Activated naive CD8-positive, alpha-beta T cell (primary cell): ENCODE data around the gene CYTH1.

Experiments
- H3K27ac Mint-ChIP-seq: one replicate; pipeline ENCODE4 v1.8.0; 2021; ENCODE audit warnings: mixed read lengths
- H3K27me3 Mint-ChIP-seq: one replicate; pipeline ENCODE4 v1.8.0; 2021; ENCODE audit warnings: mixed read lengths
- H3K36me3 Mint-ChIP-seq: one replicate; pipeline ENCODE4 v1.8.0; 2021; ENCODE audit warnings: mixed read lengths
- H3K4me1 Mint-ChIP-seq: one replicate; pipeline ENCODE4 v1.8.0; 2021; ENCODE audit warnings: low read depth, mixed read lengths
- H3K4me3 Mint-ChIP-seq: one replicate; pipeline ENCODE4 v1.8.0; 2021; ENCODE audit warnings: mild to moderate bottlenecking, mixed read lengths
- H3K9me3 Mint-ChIP-seq: one replicate; pipeline ENCODE4 v1.8.0; 2021; ENCODE audit warnings: low read depth, mixed read lengths

CYTH1 gene

DNA sequence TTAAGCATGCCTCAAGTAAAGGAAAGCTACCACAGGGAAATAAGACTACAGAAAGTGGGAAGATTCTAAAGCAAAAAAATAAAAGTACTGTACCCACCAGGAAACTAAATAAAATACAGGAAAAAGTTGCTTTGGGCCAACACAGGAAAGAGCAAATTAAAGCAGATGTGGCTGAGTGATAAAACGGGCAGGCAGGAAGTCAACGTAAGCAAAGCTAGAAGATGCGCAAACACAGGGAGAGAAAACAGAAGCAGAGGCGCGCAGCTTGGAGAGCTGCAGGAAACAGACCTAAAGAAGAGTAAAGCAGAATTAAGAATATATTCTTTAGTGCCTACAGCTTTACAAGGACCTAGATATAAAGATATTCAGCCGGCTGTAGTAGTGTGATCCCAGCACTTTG, 36.9 kb upstream of the CYTH1 start:
- H3K36me3 Mint-ChIP-seq: peaks cover 22% of the 10 kb centered on the region
- no peaks in the 10 kb centered on the region for H3K27me3 Mint-ChIP-seq
- peak overlapping the region; percentile 79 for H3K4me3 Mint-ChIP-seq
- peak overlapping the region; percentile 94 for H3K27ac Mint-ChIP-seq
- peaks cover 57% of the 10 kb centered on the region for H3K4me1 Mint-ChIP-seq
- H3K9me3 Mint-ChIP-seq: no peaks in the 10 kb centered on the region

DNA sequence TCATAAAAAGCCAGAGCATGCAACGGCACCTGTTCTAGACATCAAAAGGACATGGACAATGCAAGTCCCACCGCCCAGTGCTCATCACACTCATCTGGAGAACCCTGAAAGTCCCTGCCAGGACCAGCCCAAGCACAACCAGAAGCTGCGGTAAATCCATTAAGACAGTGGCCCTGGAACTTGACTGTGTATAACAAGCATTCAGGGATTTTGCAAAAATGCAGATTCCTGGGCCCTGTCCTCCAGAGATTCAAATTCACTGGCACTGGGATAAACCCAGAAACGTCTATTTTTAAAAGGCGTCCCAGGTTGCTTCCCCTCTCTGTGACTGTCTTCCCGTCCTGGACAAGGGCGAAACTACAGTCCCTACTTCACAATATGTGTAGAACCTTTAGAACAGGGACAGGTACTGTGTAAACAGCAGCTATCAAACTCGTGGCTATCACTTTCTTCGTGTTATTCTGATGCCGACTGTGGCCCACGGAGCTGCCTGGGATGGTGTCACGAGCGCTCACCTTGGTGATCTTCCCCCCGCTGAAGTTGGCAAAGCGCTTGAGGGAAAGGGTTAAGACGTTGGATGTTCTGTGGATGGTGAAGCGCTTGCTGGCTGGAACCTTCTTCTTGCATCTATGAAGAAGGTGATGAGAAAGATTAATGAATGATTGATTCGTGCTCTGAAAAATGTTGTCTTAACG, 36.2 kb upstream of the CYTH1 start:
- H3K4me3 Mint-ChIP-seq: peak overlapping the region; percentile 79
- no peaks in the 10 kb centered on the region for H3K9me3 Mint-ChIP-seq
- H3K27me3 Mint-ChIP-seq: no peaks in the 10 kb centered on the region
- peaks cover 22% of the 10 kb centered on the region for H3K36me3 Mint-ChIP-seq
- peak overlapping the region; percentile 94 for H3K27ac Mint-ChIP-seq
- peaks cover 57% of the 10 kb centered on the region for H3K4me1 Mint-ChIP-seq

DNA sequence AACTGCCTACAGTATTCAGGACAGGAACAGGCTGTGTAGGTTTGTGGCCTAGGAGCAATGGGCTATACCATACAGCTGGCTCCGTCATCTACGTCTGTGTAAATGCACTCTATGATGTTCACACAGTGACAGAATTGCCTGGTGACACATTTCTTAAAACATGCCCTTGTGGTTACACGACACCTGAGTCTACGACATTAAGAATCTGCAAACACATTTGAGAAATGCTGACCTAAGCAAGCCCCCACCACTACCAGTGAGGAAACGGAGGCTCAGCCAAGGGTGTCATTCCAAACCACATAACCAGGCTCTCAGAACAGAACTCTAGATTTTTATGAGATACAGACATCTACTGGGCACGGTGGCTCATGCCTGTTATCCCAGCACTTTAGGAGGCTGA, 35.0 kb upstream of the CYTH1 start:
- no peaks in the 10 kb centered on the region for H3K27me3 Mint-ChIP-seq
- H3K9me3 Mint-ChIP-seq: no peaks in the 10 kb centered on the region
- H3K4me1 Mint-ChIP-seq: peaks cover 53% of the 10 kb centered on the region
- peak overlapping the region; percentile 63 for H3K4me3 Mint-ChIP-seq
- peaks cover 22% of the 10 kb centered on the region for H3K36me3 Mint-ChIP-seq
- peak overlapping the region; percentile 79 for H3K27ac Mint-ChIP-seq

DNA sequence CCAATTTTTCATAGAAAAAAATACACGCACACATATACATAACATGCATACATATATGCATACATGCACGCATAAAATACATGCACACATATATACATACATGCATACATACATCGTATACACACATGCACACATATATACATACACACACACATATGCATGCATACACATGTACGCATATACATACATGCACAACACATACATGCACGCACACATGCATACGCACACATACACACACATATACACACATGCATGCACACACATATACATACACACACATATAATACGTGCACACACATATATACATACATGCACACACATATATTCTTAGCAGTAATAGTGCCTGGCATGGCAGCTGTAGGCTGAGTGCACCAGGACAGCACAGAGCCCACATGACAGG, 33.6 kb upstream of the CYTH1 start:
- Mint-ChIP-seq H3K4me3 (no peak overlapping the region), H3K9me3 (no peaks in the 10 kb centered on the region), H3K27me3 (no peaks in the 10 kb centered on the region), H3K4me1 (peaks cover 45% of the 10 kb centered on the region), H3K27ac (no peak overlapping the region), H3K36me3 (peaks cover 22% of the 10 kb centered on the region)

DNA sequence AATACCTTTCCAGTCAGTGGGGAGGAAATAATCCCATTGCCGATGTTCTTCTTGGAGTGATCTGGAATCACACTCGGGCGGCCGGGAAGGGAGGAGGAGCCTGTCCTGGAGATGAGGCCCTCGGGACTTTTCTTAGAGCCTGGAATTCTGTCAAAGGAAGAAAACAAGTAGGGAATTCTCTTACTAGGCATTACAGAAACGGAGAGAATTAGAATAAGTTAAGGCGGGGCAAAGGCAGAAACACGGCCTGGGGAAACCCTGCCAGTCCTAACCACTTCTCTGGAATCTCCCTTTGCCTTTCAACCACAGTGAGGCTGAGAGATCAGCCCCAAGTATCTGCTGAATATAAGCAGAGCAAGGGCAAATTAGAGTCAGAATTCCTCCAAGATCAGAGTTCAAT, 30.8 kb upstream of the CYTH1 start:
- H3K27me3 Mint-ChIP-seq: no peaks in the 10 kb centered on the region
- H3K9me3 Mint-ChIP-seq: no peaks in the 10 kb centered on the region
- peaks cover 14% of the 10 kb centered on the region for H3K36me3 Mint-ChIP-seq
- H3K27ac Mint-ChIP-seq: no peak overlapping the region
- H3K4me3 Mint-ChIP-seq: no peak overlapping the region
- peaks cover 18% of the 10 kb centered on the region for H3K4me1 Mint-ChIP-seq

DNA sequence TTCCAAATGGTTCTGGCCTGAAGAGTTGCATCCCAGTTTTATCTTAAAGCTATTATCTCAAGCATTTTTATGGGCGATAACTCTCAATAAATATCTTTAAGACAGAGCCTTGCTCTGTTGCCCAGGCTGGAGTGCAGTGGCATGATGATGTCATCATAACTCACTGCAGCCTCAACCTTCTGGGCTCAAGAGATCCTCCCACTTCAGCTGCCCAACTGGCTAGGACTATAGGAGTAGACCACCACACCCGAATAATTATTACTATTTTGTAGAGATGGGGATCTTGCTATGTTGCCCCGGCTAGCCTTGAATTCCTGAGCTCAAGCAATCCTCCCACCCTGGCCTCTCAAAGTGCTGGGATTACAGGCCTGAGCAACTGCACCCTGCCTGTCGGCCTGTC, 26.1 kb upstream of the CYTH1 start:
- H3K27me3 Mint-ChIP-seq: no peaks in the 10 kb centered on the region
- H3K27ac Mint-ChIP-seq: no peak overlapping the region
- H3K4me3 Mint-ChIP-seq: no peak overlapping the region
- peaks cover 29% of the 10 kb centered on the region for H3K4me1 Mint-ChIP-seq
- peaks cover 13% of the 10 kb centered on the region for H3K36me3 Mint-ChIP-seq
- H3K9me3 Mint-ChIP-seq: no peaks in the 10 kb centered on the region

DNA sequence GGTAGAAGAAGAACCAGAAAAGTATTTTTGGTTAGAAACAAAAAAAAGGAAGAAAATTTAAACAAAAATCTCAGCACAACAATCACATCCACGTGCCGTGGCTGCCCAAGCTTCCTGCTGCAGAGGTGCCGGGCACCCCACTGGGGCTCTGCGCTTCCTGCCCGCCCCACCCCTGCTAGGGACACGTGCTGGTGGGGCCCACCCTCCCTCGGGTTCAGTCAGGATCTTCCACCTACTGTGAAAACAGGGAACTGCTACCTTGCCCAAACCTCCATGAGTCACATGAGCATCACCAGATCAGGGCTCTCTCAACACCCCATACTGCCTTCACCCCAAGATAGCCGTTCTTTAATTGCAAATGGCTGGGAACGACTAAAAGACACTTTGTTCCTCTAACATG, 24.4 kb upstream of the CYTH1 start:
- Mint-ChIP-seq H3K36me3 (peaks cover 13% of the 10 kb centered on the region), H3K27ac (peak overlapping the region; percentile 70), H3K9me3 (no peaks in the 10 kb centered on the region), H3K27me3 (no peaks in the 10 kb centered on the region), H3K4me1 (peaks cover 34% of the 10 kb centered on the region), H3K4me3 (peak overlapping the region; percentile 38)

DNA sequence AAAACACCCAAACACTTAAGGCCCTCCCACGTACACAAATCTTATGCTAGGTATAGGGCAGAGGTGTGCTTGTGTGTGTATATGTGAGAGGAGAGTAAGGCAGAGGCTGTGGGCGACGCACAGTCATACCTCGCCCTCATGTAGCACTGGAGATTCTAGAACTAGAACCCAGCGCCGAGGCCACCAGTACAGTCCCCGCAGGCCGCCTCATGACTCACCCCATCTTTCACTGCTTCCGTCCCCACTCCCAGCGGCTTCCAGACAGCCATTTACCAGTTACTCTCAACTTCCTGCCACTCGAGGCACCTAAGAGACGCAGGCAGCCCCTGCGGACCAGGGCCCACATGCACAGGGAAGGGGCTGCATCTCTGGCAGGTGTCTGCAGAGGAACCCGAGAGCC, 23.2 kb upstream of the CYTH1 start:
- Mint-ChIP-seq H3K4me3 (peak overlapping the region; percentile 20), H3K36me3 (peaks cover 10% of the 10 kb centered on the region), H3K4me1 (peaks cover 38% of the 10 kb centered on the region), H3K27ac (peak overlapping the region; percentile 75), H3K9me3 (no peaks in the 10 kb centered on the region), H3K27me3 (no peaks in the 10 kb centered on the region)

DNA sequence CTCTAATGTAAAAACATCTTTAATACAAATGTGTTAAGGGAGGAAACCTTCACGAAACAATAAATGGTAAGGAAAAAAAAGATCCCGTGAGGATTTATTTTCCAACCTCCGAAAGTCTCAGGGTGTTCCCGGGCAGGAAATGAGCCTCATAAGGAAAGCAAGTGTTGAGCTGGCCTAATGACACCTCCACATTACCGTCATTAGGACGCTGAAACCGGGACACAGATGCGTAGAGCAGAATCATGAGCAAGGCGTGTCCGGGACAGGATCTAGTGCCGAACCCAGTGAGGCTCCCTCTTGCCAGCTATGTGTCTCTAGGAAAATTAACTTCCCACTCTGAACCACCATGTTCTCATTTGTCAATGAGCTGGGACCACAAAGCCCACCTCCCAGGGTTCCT, 22.7 kb upstream of the CYTH1 start:
- peak overlapping the region; percentile 3 for H3K4me3 Mint-ChIP-seq
- H3K27ac Mint-ChIP-seq: peak overlapping the region; percentile 77
- no peaks in the 10 kb centered on the region for H3K9me3 Mint-ChIP-seq
- peaks cover 43% of the 10 kb centered on the region for H3K4me1 Mint-ChIP-seq
- H3K27me3 Mint-ChIP-seq: no peaks in the 10 kb centered on the region
- H3K36me3 Mint-ChIP-seq: peaks cover 10% of the 10 kb centered on the region

DNA sequence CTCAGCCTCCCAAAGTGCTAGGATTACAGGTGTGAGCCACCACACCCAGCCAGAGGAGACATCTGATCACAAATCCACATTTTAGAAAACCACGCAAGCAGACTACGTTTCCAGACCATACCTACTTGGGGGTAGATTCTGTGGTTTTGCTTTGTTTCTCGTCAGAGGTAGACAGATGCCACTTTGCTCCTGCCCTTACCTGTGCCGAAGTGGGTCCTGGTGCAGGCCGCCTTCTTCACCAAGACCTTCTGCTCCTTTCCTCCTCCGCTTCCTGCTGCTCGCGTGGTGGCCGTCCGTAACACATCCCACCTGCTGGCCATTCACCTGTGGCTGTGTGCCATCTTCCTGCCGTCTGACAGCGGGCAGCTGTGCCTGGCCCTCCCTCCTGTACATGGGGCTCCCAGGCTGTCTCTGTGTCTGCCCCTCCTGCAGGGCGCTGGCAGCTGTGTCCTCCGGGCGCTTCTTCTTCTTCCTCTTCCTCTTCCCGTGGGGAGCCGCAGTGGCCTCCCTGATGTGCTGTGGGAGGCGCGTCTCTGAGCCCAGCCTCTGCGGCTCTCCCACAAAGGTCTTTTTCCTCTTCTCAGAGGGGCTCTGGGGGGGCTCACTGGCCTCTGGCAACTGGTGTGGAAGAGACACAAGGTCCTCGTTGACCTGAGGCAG, 21.2 kb upstream of the CYTH1 start:
- H3K4me1 Mint-ChIP-seq: peaks cover 56% of the 10 kb centered on the region
- H3K36me3 Mint-ChIP-seq: peaks cover 11% of the 10 kb centered on the region
- no peak overlapping the region for H3K27ac Mint-ChIP-seq
- no peaks in the 10 kb centered on the region for H3K27me3 Mint-ChIP-seq
- no peak overlapping the region for H3K4me3 Mint-ChIP-seq
- H3K9me3 Mint-ChIP-seq: no peaks in the 10 kb centered on the region

DNA sequence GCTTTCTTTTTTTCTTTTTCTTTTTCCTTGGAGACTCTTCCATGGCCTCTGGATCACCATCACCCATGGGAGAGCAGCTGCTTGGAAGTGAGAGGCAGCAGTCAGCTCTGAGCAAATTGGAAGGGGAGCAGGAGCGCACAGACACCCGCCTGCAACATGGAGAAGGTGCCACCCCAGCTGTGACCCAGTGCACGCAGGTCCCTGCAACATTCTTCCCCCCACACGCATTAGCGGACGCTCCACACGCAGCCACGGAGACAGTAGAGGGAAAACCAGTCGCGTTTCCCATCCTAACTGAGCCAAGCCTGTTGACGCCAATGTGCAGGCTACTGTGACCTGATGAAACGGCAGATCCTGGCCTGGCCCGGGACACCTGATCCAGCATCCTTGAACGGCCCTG, 20.4 kb upstream of the CYTH1 start:
- Mint-ChIP-seq H3K36me3 (peaks cover 11% of the 10 kb centered on the region), H3K9me3 (no peaks in the 10 kb centered on the region), H3K27me3 (no peaks in the 10 kb centered on the region), H3K27ac (no peak overlapping the region), H3K4me3 (no peak overlapping the region), H3K4me1 (peaks cover 57% of the 10 kb centered on the region)

DNA sequence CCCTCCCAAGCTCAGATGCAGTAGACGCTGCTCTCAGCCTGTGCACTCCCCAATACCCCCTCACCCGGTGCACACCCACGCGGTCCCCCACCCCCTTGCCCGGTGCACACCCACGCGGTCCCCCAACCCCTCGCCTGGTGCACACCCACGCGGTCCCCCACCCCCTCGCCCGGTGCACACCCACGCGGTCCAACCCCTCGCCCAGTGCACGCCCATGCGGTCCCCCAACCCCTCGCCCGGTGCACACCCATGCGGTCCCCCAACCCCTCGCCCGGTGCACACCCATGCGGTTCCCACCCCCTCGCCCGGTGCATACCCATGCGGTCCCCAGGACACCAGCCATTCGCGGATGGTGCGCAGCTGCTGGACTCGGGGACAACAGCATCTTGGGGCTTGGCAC, 19.9 kb upstream of the CYTH1 start:
- Mint-ChIP-seq H3K27ac (no peak overlapping the region), H3K27me3 (no peaks in the 10 kb centered on the region), H3K9me3 (no peaks in the 10 kb centered on the region), H3K4me3 (no peak overlapping the region), H3K4me1 (peaks cover 57% of the 10 kb centered on the region), H3K36me3 (peaks cover 11% of the 10 kb centered on the region)

DNA sequence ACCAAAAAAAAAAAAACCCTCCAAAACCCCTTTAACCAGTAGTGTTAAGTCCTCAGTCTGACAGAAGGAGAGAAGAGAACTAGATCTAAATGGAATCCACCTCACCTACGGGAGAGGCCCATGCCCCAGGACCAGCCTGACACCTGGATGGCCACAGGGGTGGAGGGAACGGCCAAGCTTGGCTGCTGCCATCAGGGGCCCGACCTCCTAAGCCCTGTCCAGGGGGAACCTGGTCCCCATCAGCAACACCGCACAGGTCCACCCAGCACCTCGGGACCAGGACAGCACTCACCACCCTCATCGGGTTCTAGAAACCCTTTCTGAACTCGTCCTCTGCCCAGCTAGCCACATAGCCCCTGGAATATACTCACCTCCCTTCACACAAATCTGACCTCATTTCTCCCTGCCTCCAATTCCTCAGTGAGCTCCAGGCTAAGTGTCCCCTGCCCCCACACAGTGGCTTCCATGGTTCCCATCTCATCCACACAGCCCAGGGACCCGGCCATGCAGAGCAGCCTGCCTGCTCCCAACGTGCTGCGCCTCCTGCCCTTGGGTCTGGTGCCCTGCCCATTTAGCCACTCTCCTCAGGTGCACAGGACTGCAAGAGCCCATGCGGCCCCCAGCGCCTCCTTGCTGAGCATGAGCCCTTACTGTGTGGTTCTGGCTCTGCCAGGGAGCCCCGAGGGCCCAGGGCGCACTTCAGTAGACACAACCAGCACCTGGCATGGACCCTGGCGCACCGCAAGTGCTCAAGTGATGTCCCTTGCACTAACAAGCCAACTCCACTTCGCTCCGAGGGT, 18.3 kb upstream of the CYTH1 start:
- Mint-ChIP-seq H3K27ac (no peak overlapping the region), H3K4me1 (peaks cover 47% of the 10 kb centered on the region), H3K9me3 (no peaks in the 10 kb centered on the region), H3K27me3 (no peaks in the 10 kb centered on the region), H3K4me3 (no peak overlapping the region), H3K36me3 (peaks cover 9% of the 10 kb centered on the region)

DNA sequence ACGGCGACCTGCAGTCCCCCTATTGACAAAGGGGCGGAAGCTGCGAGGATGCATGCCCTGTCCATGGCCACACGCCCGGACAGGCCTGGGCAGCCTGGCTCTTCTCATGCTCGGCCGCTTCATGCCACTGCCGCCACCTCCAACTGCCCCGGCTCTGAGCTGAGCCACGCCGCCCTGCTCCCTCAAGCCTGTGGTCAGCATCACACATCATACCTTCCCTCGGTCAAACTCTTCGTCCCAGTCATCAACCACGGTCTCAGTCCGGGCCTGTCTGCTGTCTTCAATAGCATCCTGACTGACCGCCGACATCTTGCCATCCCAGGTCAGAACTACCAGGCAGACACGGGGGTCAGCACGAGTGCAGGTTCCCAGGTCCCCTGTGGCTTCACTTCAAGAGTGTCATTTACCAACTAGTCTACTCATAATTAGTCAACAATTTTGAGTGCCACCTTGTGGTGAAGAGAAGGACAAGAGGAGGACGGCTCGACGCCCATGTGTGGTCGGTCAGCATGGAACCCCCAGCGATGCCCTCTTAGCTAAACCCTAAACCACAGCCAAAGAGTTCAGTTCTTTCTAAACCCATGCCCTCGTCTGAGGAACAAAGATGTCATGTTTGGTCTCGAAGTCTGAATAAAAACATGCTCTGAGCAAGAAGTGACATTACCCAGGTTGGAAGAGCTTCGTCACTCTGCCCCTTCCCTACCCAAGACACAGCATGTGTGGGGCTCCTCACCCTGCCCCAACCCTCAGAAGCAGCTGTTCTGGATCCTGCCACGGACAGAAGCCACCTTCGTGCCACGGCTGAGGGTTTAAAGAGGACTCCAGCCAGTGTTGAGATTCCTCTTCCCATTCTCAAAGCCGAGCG, 16.9 kb upstream of the CYTH1 start:
- Mint-ChIP-seq H3K27me3 (no peaks in the 10 kb centered on the region), H3K9me3 (no peaks in the 10 kb centered on the region), H3K36me3 (peaks cover 9% of the 10 kb centered on the region), H3K4me1 (peaks cover 41% of the 10 kb centered on the region), H3K4me3 (no peak overlapping the region), H3K27ac (peak overlapping the region; percentile 77)
